ENCODE data around the gene PLEKHD1.
"Not testable (repeated sequence)": the region's sequence is repeated elsewhere in the genome, so short reads cannot be mapped to it uniquely, and the experiment has no call there.

DNA sequence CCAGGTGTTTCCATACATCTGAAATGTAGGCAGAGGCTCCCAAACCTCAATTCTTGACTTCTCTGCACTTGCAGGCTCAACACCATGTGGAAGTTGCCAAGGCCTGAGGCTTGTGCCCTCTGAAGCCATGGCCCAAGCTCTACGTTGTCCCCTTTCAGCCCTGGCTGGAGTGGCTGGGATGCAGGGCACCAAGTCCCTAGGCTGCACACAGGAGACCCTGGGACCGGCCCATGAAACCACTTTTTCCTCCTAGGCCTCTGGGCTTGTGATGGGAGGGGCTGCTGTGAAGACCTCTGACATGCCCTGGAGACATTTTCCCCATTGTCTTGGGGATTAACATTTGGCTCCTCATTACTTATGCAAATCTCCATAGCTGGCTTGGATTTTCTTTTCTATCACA is 6.5 kb upstream of the PLEKHD1 start:
- not testable (repeated sequence) for TF ChIP-seq POLR2A (IDR thresholded peaks at IDR 0.05)
- TF ChIP-seq, protein P1, sequence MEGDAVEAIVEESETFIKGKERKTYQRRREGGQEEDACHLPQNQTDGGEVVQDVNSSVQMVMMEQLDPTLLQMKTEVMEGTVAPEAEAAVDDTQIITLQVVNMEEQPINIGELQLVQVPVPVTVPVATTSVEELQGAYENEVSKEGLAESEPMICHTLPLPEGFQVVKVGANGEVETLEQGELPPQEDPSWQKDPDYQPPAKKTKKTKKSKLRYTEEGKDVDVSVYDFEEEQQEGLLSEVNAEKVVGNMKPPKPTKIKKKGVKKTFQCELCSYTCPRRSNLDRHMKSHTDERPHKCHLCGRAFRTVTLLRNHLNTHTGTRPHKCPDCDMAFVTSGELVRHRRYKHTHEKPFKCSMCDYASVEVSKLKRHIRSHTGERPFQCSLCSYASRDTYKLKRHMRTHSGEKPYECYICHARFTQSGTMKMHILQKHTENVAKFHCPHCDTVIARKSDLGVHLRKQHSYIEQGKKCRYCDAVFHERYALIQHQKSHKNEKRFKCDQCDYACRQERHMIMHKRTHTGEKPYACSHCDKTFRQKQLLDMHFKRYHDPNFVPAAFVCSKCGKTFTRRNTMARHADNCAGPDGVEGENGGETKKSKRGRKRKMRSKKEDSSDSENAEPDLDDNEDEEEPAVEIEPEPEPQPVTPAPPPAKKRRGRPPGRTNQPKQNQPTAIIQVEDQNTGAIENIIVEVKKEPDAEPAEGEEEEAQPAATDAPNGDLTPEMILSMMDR (IDR thresholded peaks at IDR 0.05 in 4 of 5, conservative IDR thresholded peaks at IDR 0.05 in 1 of 5), result not testable (repeated sequence)

Data from gastrocnemius medialis (tissue), 4 donors.